Body of pancreas (tissue), 4 donors: ENCODE measurements around the gene SLC9A3. TPM values are rescaled to one million over a fixed set of nuclear protein-coding genes. Genes with fewer than 3 reads are reported as not detected.
A peak's percentile ranks its signal among the peaks of the same experiment; 100 is the strongest.

Experiments used
- ATAC-seq: fragments of 150-250 bp; one replicate; pipeline ENCODE4 v1.9.1; 2016
- DNase-seq, 4 donors: peaks; one replicate each; pipeline ENCODE4 v3.0.0-alpha.2; 2019
- H3K27ac ChIP-seq, 4 donors: fragments of 200-600 bp; sonication (generic); 1 replicate in 3 of 4; 2 replicates in 1 of 4; pipeline versions ENCODE4 v1.5.1 to v1.6.1; 2016 to 2019; ENCODE audit warnings: mild to moderate bottlenecking in 1 of 4, mixed read lengths in 1 of 4, moderate library complexity in 1 of 4
- H3K27me3 ChIP-seq, 2 donors: fragments of 200-600 bp; sonication (generic); one replicate each; pipeline ENCODE4 v1.6.0; 2016; ENCODE audit warnings: mild to moderate bottlenecking in 1 of 2
- H3K36me3 ChIP-seq, 2 donors: fragments of 200-600 bp; sonication (generic); replicated peaks in 1 of 2; 2 replicates each; pipeline ENCODE4 v1.5.1; 2016; ENCODE audit warnings: low read depth in 2 of 2; ENCODE audit not compliant: insufficient read depth in 1 of 2
- H3K4me1 ChIP-seq: fragments of 200-600 bp; sonication (generic); one replicate; pipeline ENCODE4 v1.6.0; 2016
- H3K4me3 ChIP-seq, 2 donors: fragments of 200-600 bp; sonication (generic); 1 replicate in 1 of 2; 2 replicates in 1 of 2; pipeline ENCODE4 v1.5.1; 2016 to 2019
- H3K9me3 ChIP-seq, 3 donors: fragments of 200-600 bp; sonication (generic); 1 replicate in 2 of 3; 2 replicates in 1 of 3; pipeline ENCODE4 v1.5.1; 2016
- POLR2A ChIP-seq, 3 donors: fragments of 450-650 bp; IDR thresholded peaks; one replicate each; pipeline ENCODE4 v1.6.1; 2016; ENCODE audit warnings: antibody characterized with exemption in 3 of 3, mild to moderate bottlenecking in 2 of 3
- WGBS, 2 donors: methylation state at CpG; one replicate each; pipeline ENCODE4 v1.1.5; 2017; 5-methylcytosine and 5-hydroxymethylcytosine counted together
- intact Hi-C: fragments of 100-400 bp; cut with DNase I; formaldehyde crosslinking; loops from one replicate; pipeline ENCODE4 v1.15.1; 2023
- total RNA-seq, 2 donors: library from RNA; depleted of rRNA; stranded (reverse); fragments of >200 nt; gene quantifications; one replicate each; pipeline ENCODE4 v1.1.0, GENCODE V29; 2016
- TF ChIP-seq, protein P1 (sequence below), 7 experiments: fragments of 450-650 bp in 4 of 7; fragments of 200-600 bp in 3 of 7; sonication (generic) in 3 of 7; IDR thresholded peaks; one replicate each; pipeline ENCODE4 v1.5.1; 2016 to 2019; ENCODE audit warnings: antibody characterized with exemption in 7 of 7

SLC9A3 gene
- total RNA-seq, 2 donors from 2014 or later = 2.0 to 4.7 TPM

- ATAC-seq = no peak
- Histone ChIP-seq H3K27me3 (no peaks in the 10 kb centered on the region), H3K27ac (no peak overlapping the region), H3K4me1 (peaks cover 9% of the 10 kb centered on the region), H3K4me3 (no peak overlapping the region), H3K9me3 (peaks cover 0 to under 1% (median 0%) of the 10 kb centered on the region in 3 donors), H3K36me3 (no peaks in the 10 kb centered on the region)
- peak in 1 of 4 donors; percentile 29 for DNase-seq
- intact Hi-C loops = no loop called here
- TF ChIP-seq, protein P1, sequence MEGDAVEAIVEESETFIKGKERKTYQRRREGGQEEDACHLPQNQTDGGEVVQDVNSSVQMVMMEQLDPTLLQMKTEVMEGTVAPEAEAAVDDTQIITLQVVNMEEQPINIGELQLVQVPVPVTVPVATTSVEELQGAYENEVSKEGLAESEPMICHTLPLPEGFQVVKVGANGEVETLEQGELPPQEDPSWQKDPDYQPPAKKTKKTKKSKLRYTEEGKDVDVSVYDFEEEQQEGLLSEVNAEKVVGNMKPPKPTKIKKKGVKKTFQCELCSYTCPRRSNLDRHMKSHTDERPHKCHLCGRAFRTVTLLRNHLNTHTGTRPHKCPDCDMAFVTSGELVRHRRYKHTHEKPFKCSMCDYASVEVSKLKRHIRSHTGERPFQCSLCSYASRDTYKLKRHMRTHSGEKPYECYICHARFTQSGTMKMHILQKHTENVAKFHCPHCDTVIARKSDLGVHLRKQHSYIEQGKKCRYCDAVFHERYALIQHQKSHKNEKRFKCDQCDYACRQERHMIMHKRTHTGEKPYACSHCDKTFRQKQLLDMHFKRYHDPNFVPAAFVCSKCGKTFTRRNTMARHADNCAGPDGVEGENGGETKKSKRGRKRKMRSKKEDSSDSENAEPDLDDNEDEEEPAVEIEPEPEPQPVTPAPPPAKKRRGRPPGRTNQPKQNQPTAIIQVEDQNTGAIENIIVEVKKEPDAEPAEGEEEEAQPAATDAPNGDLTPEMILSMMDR (IDR thresholded peaks at IDR 0.05) = no peak
- WGBS, 2 donors = 49 to 50% methylated on average over 13 of the region's 13 CpGs
These were observed 47.5 kb upstream of the SLC9A3 start for GRCh38 chr5:571791-572190.

GRCh38 chr5:570886-571285, 46.6 kb upstream of the SLC9A3 start:
- DNase-seq (no peak), ATAC-seq (no peak)
- intact Hi-C loops = no loop called here
- Histone ChIP-seq H3K27me3 (no peaks in the 10 kb centered on the region), H3K4me3 (no peak overlapping the region), H3K27ac (no peak overlapping the region), H3K36me3 (no peaks in the 10 kb centered on the region), H3K4me1 (peaks cover 9% of the 10 kb centered on the region), H3K9me3 (no peaks in the 10 kb centered on the region)
- 81 to 82% methylated on average over 4 to 7 of the region's 8 CpGs for WGBS, 2 donors
- no peak for TF ChIP-seq POLR2A (IDR thresholded peaks at IDR 0.05)
- TF ChIP-seq, protein P1 (IDR thresholded peaks at IDR 0.05) = no peak

DNA sequence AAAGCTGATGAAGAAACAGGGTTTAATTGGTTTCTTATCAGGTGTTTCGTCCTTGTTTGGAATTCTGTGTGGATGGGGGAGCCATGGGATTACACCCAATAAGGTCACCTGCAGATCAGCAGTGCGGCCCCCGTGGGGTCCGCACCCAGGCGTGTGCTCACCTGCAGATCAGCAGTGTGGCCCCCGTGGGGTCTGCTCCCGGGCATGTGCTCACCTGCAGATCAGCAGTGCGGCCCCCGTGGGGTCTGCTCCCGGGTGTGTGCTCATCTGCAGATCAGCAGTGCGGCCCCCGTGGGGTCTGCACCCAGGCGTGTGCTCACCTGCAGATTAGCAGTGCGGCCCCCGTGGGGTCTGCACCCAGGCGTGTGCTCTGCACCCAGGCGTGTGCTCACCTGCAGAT, 46.2 kb upstream of the SLC9A3 start:
- WGBS, 2 donors = 76 to 87% methylated on average over 6 to 15 of the region's 17 CpGs
- Histone ChIP-seq H3K9me3 (no peaks in the 10 kb centered on the region), H3K27me3 (no peaks in the 10 kb centered on the region), H3K4me1 (peaks cover 9% of the 10 kb centered on the region), H3K27ac (no peak overlapping the region), H3K4me3 (no peak overlapping the region), H3K36me3 (no peaks in the 10 kb centered on the region)
- TF ChIP-seq POLR2A (IDR thresholded peaks at IDR 0.05) = no peak
- TF ChIP-seq, protein P1 (IDR thresholded peaks at IDR 0.05) = no peak
- no peak for DNase-seq
- intact Hi-C loops = no loop called here
- no peak for ATAC-seq

DNA sequence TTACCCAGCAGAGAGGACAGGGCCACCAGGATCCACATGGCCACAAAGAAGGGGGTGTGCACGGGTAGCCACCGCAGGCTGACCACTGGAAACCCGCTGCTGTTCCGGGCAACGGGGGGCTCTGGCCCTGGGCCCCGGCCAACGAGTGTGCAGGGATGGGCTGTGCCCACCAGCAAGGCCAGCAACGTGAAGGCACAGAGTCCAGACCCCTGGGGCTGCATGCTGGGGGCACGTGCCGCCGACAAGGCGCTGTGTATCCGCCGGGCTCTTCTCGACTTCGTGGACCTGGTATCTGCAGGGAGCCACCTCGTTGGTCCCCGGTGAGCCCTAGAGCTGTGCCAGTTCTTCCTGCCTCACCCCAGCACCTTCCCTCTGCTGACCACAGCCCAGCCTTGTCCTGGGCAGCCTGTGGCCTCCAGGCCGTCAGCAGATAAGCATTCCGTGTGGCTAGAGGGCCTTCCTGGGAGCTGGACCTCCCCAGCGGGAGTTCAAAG, 45.7 kb upstream of the SLC9A3 start:
- no peak for DNase-seq
- ATAC-seq = no peak
- 66 to 83% methylated on average over 3 to 20 of the region's 21 CpGs for WGBS, 2 donors

More for the DNA sequence above, 45.7 kb upstream of the SLC9A3 start:
- intact Hi-C loops = no loop called here
- Histone ChIP-seq H3K27me3 (no peaks in the 10 kb centered on the region), H3K4me3 (no peak overlapping the region), H3K4me1 (peaks cover 9% of the 10 kb centered on the region), H3K9me3 (no peaks in the 10 kb centered on the region), H3K36me3 (no peaks in the 10 kb centered on the region), H3K27ac (no peak overlapping the region)
- TF ChIP-seq, protein P1 (IDR thresholded peaks at IDR 0.05) = no peak
- TF ChIP-seq POLR2A (IDR thresholded peaks at IDR 0.05) = no peak
